Measurements from ENCODE around the gene ANTKMT. TPM values are rescaled to one million over a fixed set of nuclear protein-coding genes. Genes with fewer than 3 reads are reported as not detected.

ANTKMT gene
- total and polyA plus RNA-seq, 2 of the 8 experiments (the other 6 are each of a cell fraction or from before 2014, with no cell fraction given) = 26.5 to 26.6 TPM

DNA sequence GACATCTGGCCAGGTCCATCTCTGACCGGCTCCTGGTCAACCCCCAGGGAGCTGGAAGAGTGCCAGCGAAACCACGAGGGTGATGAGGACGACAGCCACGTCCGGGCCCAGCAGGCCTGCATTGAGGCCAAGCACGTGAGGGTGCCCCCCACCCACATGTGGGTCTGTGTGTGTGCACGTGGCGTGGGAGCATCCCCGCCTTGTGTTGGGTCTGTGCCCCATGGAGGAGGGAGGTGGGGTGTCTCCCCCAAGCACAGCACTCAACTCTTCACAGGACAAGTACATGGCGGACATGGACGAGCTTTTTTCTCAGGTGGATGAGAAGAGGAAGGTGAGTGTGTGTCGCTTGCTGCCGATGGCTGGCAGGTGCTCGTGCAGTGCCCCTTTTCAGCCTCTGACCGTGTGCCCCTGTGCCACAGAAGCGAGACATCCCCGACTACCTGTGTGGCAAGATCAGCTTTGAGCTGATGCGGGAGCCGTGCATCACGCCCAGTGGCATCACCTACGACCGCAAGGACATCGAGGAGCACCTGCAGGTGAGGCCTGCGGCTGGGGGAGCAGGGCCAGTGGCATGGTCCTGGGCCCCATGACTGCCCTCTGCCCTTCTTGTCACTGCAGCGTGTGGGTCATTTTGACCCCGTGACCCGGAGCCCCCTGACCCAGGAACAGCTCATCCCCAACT lies 39.1 kb upstream of the ANTKMT start:
- no peaks in the 10 kb centered on the region for H3K27me3 ChIP-seq (replicated peaks in 1 of 4; ENCODE audit: control insufficient read depth in 3 of 4, extremely low read depth in 1 of 4, insufficient read depth in 3 of 4, low read length in 3 of 4)
- no peak overlapping the region for H3K14ac ChIP-seq (ENCODE audit: insufficient read length)
- H3K27ac ChIP-seq (ENCODE audit: low read depth, low read length) = no peak overlapping the region
- no peak for FAIRE-seq
- H2AFZ ChIP-seq (ENCODE audit: low read length) = no peak overlapping the region
- H3K36me3 ChIP-seq (ENCODE audit: control insufficient read depth in 2 of 4, insufficient read depth in 4 of 4, low read length in 3 of 4) = peaks cover 4 to 27% (median 13%) of the 10 kb centered on the region in 4 experiments; a peak in 7 of 8 replicates
- H4K5ac ChIP-seq (ENCODE audit: insufficient read length, low read depth, low read length) = no peak overlapping the region
- no peak overlapping the region for H2BK20ac ChIP-seq (ENCODE audit: low read length)
- POLR2A ChIA-PET (ENCODE audit: partially characterized antibody) = interaction anchor here (0.7 to 13.3 kb wide), 18 partner anchors 8 to 299 kb away, joined by 3 to 214 read pairs (median 6); partner anchors contain the start of genes ANTKMT, CCDC78, GNG13 and HAGHL
- peaks cover 0 to 12% of the 10 kb centered on the region in 2 experiments; a peak in 1 of 4 replicates for H3K79me2 ChIP-seq (ENCODE audit: control insufficient read depth in 1 of 2, insufficient read depth in 2 of 2, low read length in 2 of 2)
- H3K4me2 ChIP-seq (ENCODE audit: insufficient read depth in 1 of 2, low read depth in 2 of 2, low read length in 2 of 2) = peak overlapping the region; percentile 74; a peak in 3 of 4 replicates
- no peak overlapping the region for H2BK15ac ChIP-seq (ENCODE audit: low read length)
- DNase-seq (ENCODE audit: low read depth in 1 of 2, low spot score in 2 of 2) = no peak
- H3K23ac ChIP-seq (ENCODE audit: insufficient read length) = no peak overlapping the region
- H3K23me2 ChIP-seq (ENCODE audit: low read depth, low read length) = peaks cover 13% of the 10 kb centered on the region; the same call in 1 of the 2 replicates
- H4K91ac ChIP-seq (replicated peaks; ENCODE audit: insufficient read length, low read length) = no peak overlapping the region
- peaks cover 0 to 26% (median 21%) of the 10 kb centered on the region in 4 experiments; a peak in 6 of 7 replicates for H3K4me1 ChIP-seq (replicated peaks in 1 of 4; ENCODE audit: control insufficient read depth in 3 of 4, insufficient read depth in 4 of 4, low read length in 3 of 4)
- H2BK5ac ChIP-seq (ENCODE audit: low read depth, low read length) = no peak overlapping the region; the same call in 1 of the 2 replicates
- H2BK12ac ChIP-seq (ENCODE audit: low read depth, low read length) = no peak overlapping the region
- no peaks in the 10 kb centered on the region for H3K9me3 ChIP-seq (ENCODE audit: insufficient read depth in 2 of 2, low read depth in 1 of 2, low read length in 1 of 2)
- H3K4me3 ChIP-seq (ENCODE audit: extremely low read depth in 1 of 4, insufficient read depth in 2 of 4, low read depth in 3 of 4, low read length in 4 of 4) = peak overlapping the region in 1 of 4 experiments; percentile 89; a peak in 1 of 8 replicates
- H4K20me1 ChIP-seq (replicated peaks in 1 of 2; ENCODE audit: control insufficient read depth in 1 of 2, insufficient read depth in 2 of 2, low read length in 2 of 2) = peaks cover 4 to 32% of the 10 kb centered on the region in 2 experiments
- no peak overlapping the region for H2AK5ac ChIP-seq (ENCODE audit: low read depth, low read length)
- 92% methylated on average over 28 of the region's 28 CpGs; no CpG with 5 or more reads in 1 of the 2 experiments for WGBS, 2 experiments (ENCODE audit: extremely low coverage in 1 of 2, insufficient coverage in 1 of 2, insufficient read length in 1 of 2, insufficient replicate concordance in 2 of 2, low coverage in 1 of 2, low lambda C conversion rate in 2 of 2, missing lambda C conversion rate in 1 of 2)
- no peak overlapping the region for H3K18ac ChIP-seq (ENCODE audit: extremely low read depth, low read length)
- peak overlapping the region; percentile 65; the same call in 1 of the 2 replicates for H4K8ac ChIP-seq (ENCODE audit: extremely low read depth, insufficient read depth, low read length)
- H3K9ac ChIP-seq (replicated peaks in 1 of 4; ENCODE audit: extremely low read depth in 1 of 4, low read depth in 3 of 4, low read length in 3 of 4) = no peak overlapping the region
- peaks cover 6% of the 10 kb centered on the region; the same call in 1 of the 2 replicates for H3K79me1 ChIP-seq (ENCODE audit: low read depth, low read length)
- CTCF ChIA-PET (ENCODE audit: partially characterized antibody) = interaction anchor here (0.6 to 1.9 kb wide), 18 partner anchors 9 to 781 kb away, joined by 3 to 8 read pairs (median 3); partner anchors contain the start of genes MCRIP2 and WDR24
- H2BK120ac ChIP-seq (replicated peaks; ENCODE audit: low read depth, low read length) = no peak overlapping the region
- H3K4ac ChIP-seq (replicated peaks; ENCODE audit: insufficient read length, low read depth, low read length) = no peak overlapping the region
- no peak overlapping the region for H3K56ac ChIP-seq (replicated peaks; ENCODE audit: insufficient read length, low read depth, low read length)
- TF ChIP-seq, protein P1, sequence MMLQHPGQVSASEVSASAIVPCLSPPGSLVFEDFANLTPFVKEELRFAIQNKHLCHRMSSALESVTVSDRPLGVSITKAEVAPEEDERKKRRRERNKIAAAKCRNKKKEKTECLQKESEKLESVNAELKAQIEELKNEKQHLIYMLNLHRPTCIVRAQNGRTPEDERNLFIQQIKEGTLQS (IDR thresholded peaks at IDR 0.05; ENCODE audit: insufficient read depth, low read depth, low read length) = no peak
- no peak for TF ChIP-seq BRCA1 (IDR thresholded peaks at IDR 0.05; ENCODE audit: low read depth, low read length)
- no peak for TF ChIP-seq CTBP2 (IDR thresholded peaks at IDR 0.05; ENCODE audit: borderline replicate concordance, insufficient read depth, insufficient read length, low read length)
- no peak for TF ChIP-seq TCF12 (IDR thresholded peaks at IDR 0.05; ENCODE audit: low read depth, low read length)
- TF ChIP-seq BCL11A (IDR thresholded peaks at IDR 0.05; ENCODE audit: low read depth in 2 of 2, low read length in 2 of 2) = no peak
- no peak for TF ChIP-seq CBX5 (IDR thresholded peaks at IDR 0.05; ENCODE audit: low read depth, low read length)
- no peak for TF ChIP-seq BACH1 (IDR thresholded peaks at IDR 0.05; ENCODE audit: low read length)
- TF ChIP-seq, protein P2, sequence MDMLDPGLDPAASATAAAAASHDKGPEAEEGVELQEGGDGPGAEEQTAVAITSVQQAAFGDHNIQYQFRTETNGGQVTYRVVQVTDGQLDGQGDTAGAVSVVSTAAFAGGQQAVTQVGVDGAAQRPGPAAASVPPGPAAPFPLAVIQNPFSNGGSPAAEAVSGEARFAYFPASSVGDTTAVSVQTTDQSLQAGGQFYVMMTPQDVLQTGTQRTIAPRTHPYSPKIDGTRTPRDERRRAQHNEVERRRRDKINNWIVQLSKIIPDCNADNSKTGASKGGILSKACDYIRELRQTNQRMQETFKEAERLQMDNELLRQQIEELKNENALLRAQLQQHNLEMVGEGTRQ (IDR thresholded peaks at IDR 0.05; ENCODE audit: low read length) = no peak
- TF ChIP-seq KDM4A (IDR thresholded peaks at IDR 0.05; ENCODE audit: low read depth, low read length, severe bottlenecking) = no peak
- no peak for TF ChIP-seq GABPA (IDR thresholded peaks at IDR 0.05; ENCODE audit: borderline replicate concordance, insufficient read depth, low read length)
